ENCODE data around the gene MYOM1.

MYOM1 gene

DNA sequence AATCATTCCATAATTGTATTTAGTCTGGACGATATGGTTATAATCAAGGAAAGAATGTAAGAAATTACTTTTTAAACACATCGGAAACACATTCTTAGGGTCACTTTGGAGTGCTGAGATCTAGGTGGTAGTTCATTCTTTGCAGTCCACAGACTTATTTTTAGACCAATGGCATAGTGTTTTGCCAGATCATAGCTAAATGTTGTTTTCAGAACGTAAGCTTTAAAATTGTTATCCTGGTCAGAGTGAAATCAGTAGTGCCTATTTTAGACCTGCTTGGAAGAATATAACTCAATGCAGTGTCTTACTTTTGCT, 32.2 kb upstream of the MYOM1 start:
- H4K20me1 ChIP-seq (ENCODE audit: insufficient read depth, low read length): peaks cover 19% of the 10 kb centered on the region
- peaks cover 32% of the 10 kb centered on the region for H3K4me1 ChIP-seq (ENCODE audit: low read length)
- H3K4me3 ChIP-seq (ENCODE audit: low read length): no peak overlapping the region
- no peak for DNase-seq
- H3K36me3 ChIP-seq (replicated peaks; ENCODE audit: insufficient read depth, low read length): peaks cover 21% of the 10 kb centered on the region
- H3K9me3 ChIP-seq (replicated peaks; ENCODE audit: insufficient read depth, low read length): no peaks in the 10 kb centered on the region
- H3K27me3 ChIP-seq (replicated peaks; ENCODE audit: insufficient read depth, low read length): no peaks in the 10 kb centered on the region
- H3K9ac ChIP-seq (ENCODE audit: low read length): no peak overlapping the region
- no peak overlapping the region for H3K4me2 ChIP-seq (ENCODE audit: low read depth, low read length)
- no peaks in the 10 kb centered on the region for H3K9me2 ChIP-seq (replicated peaks; ENCODE audit: insufficient read depth, low read length)
- H3F3A ChIP-seq (ENCODE audit: insufficient read depth, low read length): peaks cover 28% of the 10 kb centered on the region
- H3K79me2 ChIP-seq (ENCODE audit: low read length): peaks cover 66% of the 10 kb centered on the region
- H2AFZ ChIP-seq (ENCODE audit: low read length): no peak overlapping the region
- no peak for TF ChIP-seq EZH2 (optimal IDR thresholded peaks at IDR 0.05; ENCODE audit: low read depth, low read length)
- no peak for TF ChIP-seq EZH2phosphoT487 (IDR thresholded peaks at IDR 0.05; ENCODE audit: low read length)
- TF ChIP-seq, protein P1, sequence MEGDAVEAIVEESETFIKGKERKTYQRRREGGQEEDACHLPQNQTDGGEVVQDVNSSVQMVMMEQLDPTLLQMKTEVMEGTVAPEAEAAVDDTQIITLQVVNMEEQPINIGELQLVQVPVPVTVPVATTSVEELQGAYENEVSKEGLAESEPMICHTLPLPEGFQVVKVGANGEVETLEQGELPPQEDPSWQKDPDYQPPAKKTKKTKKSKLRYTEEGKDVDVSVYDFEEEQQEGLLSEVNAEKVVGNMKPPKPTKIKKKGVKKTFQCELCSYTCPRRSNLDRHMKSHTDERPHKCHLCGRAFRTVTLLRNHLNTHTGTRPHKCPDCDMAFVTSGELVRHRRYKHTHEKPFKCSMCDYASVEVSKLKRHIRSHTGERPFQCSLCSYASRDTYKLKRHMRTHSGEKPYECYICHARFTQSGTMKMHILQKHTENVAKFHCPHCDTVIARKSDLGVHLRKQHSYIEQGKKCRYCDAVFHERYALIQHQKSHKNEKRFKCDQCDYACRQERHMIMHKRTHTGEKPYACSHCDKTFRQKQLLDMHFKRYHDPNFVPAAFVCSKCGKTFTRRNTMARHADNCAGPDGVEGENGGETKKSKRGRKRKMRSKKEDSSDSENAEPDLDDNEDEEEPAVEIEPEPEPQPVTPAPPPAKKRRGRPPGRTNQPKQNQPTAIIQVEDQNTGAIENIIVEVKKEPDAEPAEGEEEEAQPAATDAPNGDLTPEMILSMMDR (IDR thresholded peaks at IDR 0.05; ENCODE audit: low read length): no peak
- H3K27ac ChIP-seq (ENCODE audit: low read length): no peak overlapping the region

DNA sequence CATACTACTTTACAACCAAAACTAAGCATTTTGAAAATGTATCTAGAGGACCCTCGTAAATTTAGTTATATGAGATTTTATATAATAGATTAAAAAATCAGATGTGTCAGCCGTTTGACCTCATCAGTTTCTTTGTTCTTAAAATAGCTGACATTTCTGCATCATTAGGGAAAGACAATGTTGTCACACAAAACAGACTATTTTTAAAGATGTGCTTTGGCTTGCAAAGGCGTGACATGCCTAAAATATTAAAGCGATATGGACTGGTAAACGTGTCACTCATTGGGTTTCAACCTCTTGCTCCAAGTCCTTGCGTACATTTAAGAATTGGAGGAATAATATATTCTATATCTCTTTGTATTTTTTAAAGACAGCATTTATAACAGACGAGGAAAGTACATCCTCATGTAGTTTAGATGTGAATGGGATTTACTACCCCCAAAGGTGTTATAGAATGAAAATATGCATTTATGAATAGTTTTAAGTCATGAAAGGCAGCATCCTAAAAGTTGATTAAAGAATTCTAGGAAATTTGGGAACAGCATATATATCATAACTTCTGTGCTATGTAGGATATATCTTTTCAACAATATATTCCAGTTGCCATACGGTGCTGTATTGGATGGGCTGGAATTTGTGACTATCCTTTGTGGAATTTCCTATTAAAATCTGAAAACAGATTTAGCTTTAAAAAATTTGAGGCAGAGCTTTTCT, 31.6 kb upstream of the MYOM1 start:
- Histone ChIP-seq H3K9ac (ENCODE audit: low read length) (no peak overlapping the region), H3K36me3 (replicated peaks; ENCODE audit: insufficient read depth, low read length) (peaks cover 21% of the 10 kb centered on the region), H3K27ac (ENCODE audit: low read length) (no peak overlapping the region), H3K9me2 (replicated peaks; ENCODE audit: insufficient read depth, low read length) (no peaks in the 10 kb centered on the region), H3K9me3 (replicated peaks; ENCODE audit: insufficient read depth, low read length) (no peaks in the 10 kb centered on the region), H3K4me2 (ENCODE audit: low read depth, low read length) (no peak overlapping the region), H4K20me1 (ENCODE audit: insufficient read depth, low read length) (peaks cover 19% of the 10 kb centered on the region), H3K4me1 (ENCODE audit: low read length) (peaks cover 27% of the 10 kb centered on the region), H3K4me3 (ENCODE audit: low read length) (no peak overlapping the region), H3K27me3 (replicated peaks; ENCODE audit: insufficient read depth, low read length) (no peaks in the 10 kb centered on the region), H2AFZ (ENCODE audit: low read length) (no peak overlapping the region), H3K79me2 (ENCODE audit: low read length) (peaks cover 66% of the 10 kb centered on the region), H3F3A (ENCODE audit: insufficient read depth, low read length) (peaks cover 28% of the 10 kb centered on the region)
- TF ChIP-seq EZH2 (optimal IDR thresholded peaks at IDR 0.05; ENCODE audit: low read depth, low read length) (no peak), EZH2phosphoT487 (IDR thresholded peaks at IDR 0.05; ENCODE audit: low read length) (no peak)
- TF ChIP-seq, protein P1 (IDR thresholded peaks at IDR 0.05; ENCODE audit: low read length): no peak
- DNase-seq: no peak

DNA sequence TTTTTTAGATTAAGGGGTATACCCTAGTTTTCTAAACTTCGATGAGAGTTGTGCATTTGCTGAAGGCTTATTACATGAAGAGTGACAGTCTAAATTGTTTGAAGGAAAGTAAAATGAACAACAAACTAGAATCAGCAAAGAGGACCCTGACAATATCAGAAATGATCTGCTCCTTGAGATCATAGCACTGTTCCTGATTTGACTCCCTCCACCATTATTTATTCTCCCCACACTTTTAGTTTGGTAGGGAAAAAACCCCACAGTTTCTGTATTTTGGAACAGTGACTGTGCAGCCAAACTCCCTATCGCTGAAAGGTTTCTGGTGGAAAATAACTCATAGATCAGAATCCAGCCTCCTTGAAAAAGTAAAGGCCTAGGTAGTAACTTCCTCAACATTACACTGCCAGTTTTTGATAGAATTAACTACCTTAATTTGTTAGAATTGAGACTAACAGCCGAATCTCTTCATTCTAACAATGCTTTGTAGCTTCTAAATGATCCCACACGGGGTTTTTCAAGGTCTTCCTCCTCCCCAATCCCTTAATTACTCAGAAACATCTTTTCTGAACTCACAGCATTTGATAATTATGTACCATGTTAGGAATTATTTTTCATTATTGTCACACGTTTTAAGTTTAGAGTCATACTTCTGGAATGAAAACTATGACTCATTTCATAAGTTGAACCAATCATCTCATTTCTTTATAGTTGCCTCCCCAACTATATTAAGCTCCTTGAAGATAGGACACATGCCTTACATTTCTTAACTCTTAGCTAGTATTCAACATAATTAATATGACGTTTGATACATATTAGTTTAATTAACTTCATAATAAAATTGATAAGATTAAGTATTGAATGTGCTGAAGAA, 30.7 kb upstream of the MYOM1 start:
- Histone ChIP-seq H3K9me2 (replicated peaks; ENCODE audit: insufficient read depth, low read length) (no peaks in the 10 kb centered on the region), H3K4me1 (ENCODE audit: low read length) (peaks cover 21% of the 10 kb centered on the region), H3K36me3 (replicated peaks; ENCODE audit: insufficient read depth, low read length) (peaks cover 18% of the 10 kb centered on the region), H3K9me3 (replicated peaks; ENCODE audit: insufficient read depth, low read length) (no peaks in the 10 kb centered on the region), H3K79me2 (ENCODE audit: low read length) (peaks cover 64% of the 10 kb centered on the region), H3K27ac (ENCODE audit: low read length) (no peak overlapping the region), H2AFZ (ENCODE audit: low read length) (no peak overlapping the region), H4K20me1 (ENCODE audit: insufficient read depth, low read length) (peaks cover 19% of the 10 kb centered on the region), H3F3A (ENCODE audit: insufficient read depth, low read length) (peaks cover 24% of the 10 kb centered on the region), H3K4me3 (ENCODE audit: low read length) (no peak overlapping the region), H3K27me3 (replicated peaks; ENCODE audit: insufficient read depth, low read length) (no peaks in the 10 kb centered on the region), H3K4me2 (ENCODE audit: low read depth, low read length) (no peak overlapping the region), H3K9ac (ENCODE audit: low read length) (no peak overlapping the region)
- TF ChIP-seq EZH2 (optimal IDR thresholded peaks at IDR 0.05; ENCODE audit: low read depth, low read length) (no peak), EZH2phosphoT487 (IDR thresholded peaks at IDR 0.05; ENCODE audit: low read length) (no peak)
- TF ChIP-seq, protein P1 (IDR thresholded peaks at IDR 0.05; ENCODE audit: low read length): no peak
- no peak for DNase-seq

All from MM.1S (cell line).